Transverse colon (tissue), 4 donors: Measurements from ENCODE around the gene CKLF. TPM values are rescaled to one million over a fixed set of nuclear protein-coding genes. Genes with fewer than 3 reads are reported as not detected.

Source experiments
- DNase-seq: peaks from one replicate; pipeline ENCODE4 v3.0.0-alpha.2; 2019
- H3K27ac ChIP-seq, 4 donors: fragments of 200-600 bp; sonication (generic); 2 replicates each; pipeline ENCODE4 v1.5.1; 2016 to 2018; ENCODE audit warnings: inconsistent platforms in 4 of 4
- H3K27me3 ChIP-seq: fragments of 200-600 bp; sonication (generic); 2 replicates; pipeline ENCODE4 v1.5.1; 2017; ENCODE audit warnings: inconsistent platforms
- H3K36me3 ChIP-seq, 4 donors: fragments of 200-600 bp; sonication (generic); 2 replicates each; pipeline ENCODE4 v1.5.1; 2017 to 2019; ENCODE audit warnings: inconsistent platforms in 4 of 4
- H3K4me1 ChIP-seq, 4 donors: fragments of 200-600 bp; sonication (generic); 2 replicates each; pipeline ENCODE4 v1.5.1; 2017 to 2020; ENCODE audit warnings: inconsistent platforms in 4 of 4
- H3K4me3 ChIP-seq, 4 donors: fragments of 200-600 bp; sonication (generic); 1 replicate in 1 of 4; 2 replicates in 3 of 4; pipeline versions ENCODE4 v1.5.1 to v1.6.1; 2017 to 2019; ENCODE audit warnings: inconsistent platforms in 4 of 4
- H3K9me3 ChIP-seq, 2 donors: fragments of 200-600 bp; sonication (generic); 2 replicates each; pipeline ENCODE4 v1.5.1; 2017 to 2019; ENCODE audit warnings: inconsistent platforms in 2 of 2
- EP300 ChIP-seq: sonication (generic); formaldehyde crosslinking; IDR thresholded peaks from one replicate; pipeline ENCODE4 v1.6.1; 2017; ENCODE audit warnings: antibody characterized with exemption, low read depth
- POLR2A ChIP-seq: fragments of 450-650 bp; IDR thresholded peaks from one replicate; pipeline ENCODE4 v1.6.1; 2016; ENCODE audit warnings: antibody characterized with exemption, mild to moderate bottlenecking, moderate library complexity
- POLR2AphosphoS5 ChIP-seq, 3 donors: sonication (generic); formaldehyde crosslinking; IDR thresholded peaks; one replicate each; pipeline ENCODE4 v1.6.1; 2016; ENCODE audit warnings: antibody characterized with exemption in 3 of 3
- WGBS, 2 donors: methylation state at CpG; one replicate each; pipeline ENCODE4 v1.1.5; 2018; ENCODE audit warnings: low coverage in 1 of 2; 5-methylcytosine and 5-hydroxymethylcytosine counted together
- in situ Hi-C, 4 donors: fragments of 200-750 bp; cut with MboI; loops; one replicate each; pipeline versions ENCODE4 v1.15.0 to v1.15.1; 2017; ENCODE audit warnings: low sequenced_read_pairs in 3 of 4, low pct_ligation_motif_present in 1 of 4, low pct_unique_long_range_greater_than_20kb in 1 of 4
- intact Hi-C: fragments of 100-400 bp; cut with DNase I; formaldehyde crosslinking; loops from one replicate; pipeline ENCODE4 v1.15.1; 2023; ENCODE audit warnings: low total_unique reads
- total RNA-seq, 4 donors: library from RNA; depleted of rRNA; stranded (reverse); fragments of >200 nt; gene quantifications; one replicate each; pipeline ENCODE4 v1.1.0, GENCODE V29; 2016
- TF ChIP-seq, protein P1 (sequence below), 5 experiments: fragments of 200-600 bp in 3 of 5; fragments of 450-650 bp in 2 of 5; sonication (generic) in 3 of 5; IDR thresholded peaks; 1 replicate in 2 of 5; 2 replicates in 3 of 5; pipeline ENCODE4 v1.5.1; 2016 to 2017; ENCODE audit warnings: antibody characterized with exemption in 5 of 5, inconsistent platforms in 3 of 5, mild to moderate bottlenecking in 2 of 5, moderate library complexity in 1 of 5

CKLF gene, protein sequence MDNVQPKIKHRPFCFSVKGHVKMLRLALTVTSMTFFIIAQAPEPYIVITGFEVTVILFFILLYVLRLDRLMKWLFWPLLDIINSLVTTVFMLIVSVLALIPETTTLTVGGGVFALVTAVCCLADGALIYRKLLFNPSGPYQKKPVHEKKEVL
- 100 to 1,000 TPM in 1 of 4 donors, 10 to 100 TPM in 3; 25.3 to 108 (median 39.1) TPM for total RNA-seq

DNA sequence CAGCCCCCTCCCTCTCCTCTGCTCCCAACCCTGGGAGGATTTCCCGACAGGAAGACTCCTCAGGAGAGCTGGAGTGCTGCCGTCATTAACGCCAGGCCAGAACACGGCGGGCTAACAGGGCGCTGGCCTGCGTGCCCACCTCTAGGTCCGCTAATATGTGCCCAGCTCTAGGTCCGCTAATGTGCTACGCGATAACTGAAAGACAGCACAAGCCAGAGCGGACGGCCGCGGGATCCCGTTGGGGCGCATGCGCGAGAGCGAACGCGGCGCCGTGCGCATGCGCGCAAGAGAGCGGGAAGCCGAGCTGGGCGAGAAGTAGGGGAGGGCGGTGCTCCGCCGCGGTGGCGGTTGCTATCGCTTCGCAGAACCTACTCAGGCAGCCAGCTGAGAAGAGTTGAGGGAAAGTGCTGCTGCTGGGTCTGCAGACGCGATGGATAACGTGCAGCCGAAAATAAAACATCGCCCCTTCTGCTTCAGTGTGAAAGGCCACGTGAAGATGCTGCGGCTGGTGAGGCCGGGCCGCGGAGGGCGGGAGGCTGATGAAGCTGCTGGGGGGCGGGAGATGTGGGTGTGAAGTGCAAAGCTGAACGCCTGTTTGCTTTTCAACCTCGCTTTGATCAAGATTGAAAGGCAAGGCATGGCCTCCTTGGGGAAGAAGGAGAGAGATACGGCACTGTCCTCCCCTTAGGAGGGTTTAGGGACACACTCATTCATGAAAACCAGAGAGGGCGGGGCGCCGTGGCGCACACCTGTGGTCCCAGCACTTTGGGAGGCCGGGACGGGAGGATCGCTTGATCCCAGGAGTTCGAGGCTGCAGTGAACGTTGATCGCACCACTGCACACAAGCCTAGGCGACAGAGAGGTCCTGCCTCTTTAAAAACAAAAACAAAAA lies at the start of gene CKLF:
TSS of gene CKLF (plus strand) at position 291 of the 892 bp plus-strand sequence. CDS start at position 431, 140 bp downstream.
- TF ChIP-seq POLR2AphosphoS5 (IDR thresholded peaks at IDR 0.05) (peak; percentile 87 to 94 (median 93)), EP300 (no peak), POLR2A (peak; percentile 85)
- TF ChIP-seq, protein P1, sequence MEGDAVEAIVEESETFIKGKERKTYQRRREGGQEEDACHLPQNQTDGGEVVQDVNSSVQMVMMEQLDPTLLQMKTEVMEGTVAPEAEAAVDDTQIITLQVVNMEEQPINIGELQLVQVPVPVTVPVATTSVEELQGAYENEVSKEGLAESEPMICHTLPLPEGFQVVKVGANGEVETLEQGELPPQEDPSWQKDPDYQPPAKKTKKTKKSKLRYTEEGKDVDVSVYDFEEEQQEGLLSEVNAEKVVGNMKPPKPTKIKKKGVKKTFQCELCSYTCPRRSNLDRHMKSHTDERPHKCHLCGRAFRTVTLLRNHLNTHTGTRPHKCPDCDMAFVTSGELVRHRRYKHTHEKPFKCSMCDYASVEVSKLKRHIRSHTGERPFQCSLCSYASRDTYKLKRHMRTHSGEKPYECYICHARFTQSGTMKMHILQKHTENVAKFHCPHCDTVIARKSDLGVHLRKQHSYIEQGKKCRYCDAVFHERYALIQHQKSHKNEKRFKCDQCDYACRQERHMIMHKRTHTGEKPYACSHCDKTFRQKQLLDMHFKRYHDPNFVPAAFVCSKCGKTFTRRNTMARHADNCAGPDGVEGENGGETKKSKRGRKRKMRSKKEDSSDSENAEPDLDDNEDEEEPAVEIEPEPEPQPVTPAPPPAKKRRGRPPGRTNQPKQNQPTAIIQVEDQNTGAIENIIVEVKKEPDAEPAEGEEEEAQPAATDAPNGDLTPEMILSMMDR (IDR thresholded peaks at IDR 0.05), result no peak
- Histone ChIP-seq H3K9me3 (no peaks in the 10 kb centered on the region), H3K4me3 (peak within 1 kb of the TSS; percentile 36 to 67 (median 48)), H3K27ac (peak within 1 kb of the TSS; percentile 92 to 98 (median 94)), H3K27me3 (no peaks in the 10 kb centered on the region), H3K4me1 (peaks cover 5 to 58% (median 40%) of the 10 kb centered on the region in 4 donors), H3K36me3 (peaks cover 0 to 4% (median 0%) of the 10 kb centered on the region in 4 donors)
- peak; percentile 93 for DNase-seq
- in situ Hi-C loops (no loop called here), intact Hi-C loops (no loop called here)
- 3% methylated on average over 63 of the region's 63 CpGs; no CpG with 5 or more reads in 1 of the 2 donors for WGBS, 2 donors

DNA sequence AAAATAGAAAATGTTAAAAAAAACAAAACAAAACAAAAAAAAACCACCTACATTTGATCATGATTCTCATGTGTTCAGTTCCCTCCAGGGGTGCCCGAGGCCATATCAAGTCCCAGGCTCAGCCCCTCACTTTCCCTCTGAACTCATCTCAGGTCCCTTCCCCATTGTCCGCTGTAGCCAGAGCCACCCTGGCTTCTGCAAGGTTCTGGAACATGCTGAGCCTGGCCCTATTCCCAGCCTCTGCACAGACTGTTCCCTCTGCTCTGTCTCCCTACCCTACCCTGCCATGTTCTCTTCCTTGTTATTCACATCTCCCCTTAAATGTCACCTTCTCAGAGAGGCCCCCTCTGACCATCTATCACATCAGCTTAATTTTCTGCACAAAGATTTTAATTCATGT lies 49.3 kb upstream of the CKLF start:
- no peak overlapping the region for H3K27ac ChIP-seq
- TF ChIP-seq, protein P1 (IDR thresholded peaks at IDR 0.05), result no peak
- no peak for TF ChIP-seq EP300
- no peak for TF ChIP-seq POLR2A
- no peak for TF ChIP-seq POLR2AphosphoS5 (IDR thresholded peaks at IDR 0.05)
- WGBS, 2 donors, result 83 to 86% methylated on average over 2 of the region's 2 CpGs
- no peaks in the 10 kb centered on the region for H3K27me3 ChIP-seq
- no peaks in the 10 kb centered on the region for H3K9me3 ChIP-seq
- intact Hi-C loops (no loop called here), in situ Hi-C loops (no loop called here)
- H3K4me3 ChIP-seq, result no peak overlapping the region
- H3K36me3 ChIP-seq, result no peaks in the 10 kb centered on the region
- peaks cover 0 to 17% (median 5%) of the 10 kb centered on the region in 4 donors for H3K4me1 ChIP-seq
- no peak for DNase-seq

DNA sequence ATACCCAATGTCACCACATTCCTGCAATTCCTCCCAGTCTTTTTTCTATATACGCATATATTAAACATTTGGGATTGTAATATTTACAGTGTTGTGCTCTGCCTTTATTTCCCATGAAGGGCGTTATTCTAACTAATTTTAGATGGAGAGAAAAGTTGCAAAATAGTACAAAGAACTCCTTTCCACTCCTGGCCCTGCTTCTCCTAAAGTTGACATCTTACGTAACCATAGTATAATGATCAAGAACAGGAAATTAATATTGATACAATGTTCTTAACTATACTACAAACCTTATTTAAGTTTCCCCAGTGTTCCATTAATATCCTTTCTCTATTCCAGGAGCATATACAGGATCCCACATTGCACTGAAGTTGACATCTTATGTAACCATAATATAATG lies 48.8 kb upstream of the CKLF start:
- H3K4me3 ChIP-seq, result no peak overlapping the region
- DNase-seq, result no peak
- H3K36me3 ChIP-seq, result no peaks in the 10 kb centered on the region
- no peak for TF ChIP-seq POLR2AphosphoS5 (IDR thresholded peaks at IDR 0.05)
- no peak for TF ChIP-seq POLR2A
- TF ChIP-seq, protein P1 (IDR thresholded peaks at IDR 0.05), result no peak
- TF ChIP-seq EP300, result no peak
- no peaks in the 10 kb centered on the region for H3K9me3 ChIP-seq
- WGBS, 2 donors, result 79 to 88% methylated on average over 3 of the region's 3 CpGs
- in situ Hi-C loops (no loop called here), intact Hi-C loops (no loop called here)
- no peaks in the 10 kb centered on the region for H3K27me3 ChIP-seq
- H3K4me1 ChIP-seq, result peaks cover 0 to 22% (median 7%) of the 10 kb centered on the region in 4 donors
- no peak overlapping the region for H3K27ac ChIP-seq

DNA sequence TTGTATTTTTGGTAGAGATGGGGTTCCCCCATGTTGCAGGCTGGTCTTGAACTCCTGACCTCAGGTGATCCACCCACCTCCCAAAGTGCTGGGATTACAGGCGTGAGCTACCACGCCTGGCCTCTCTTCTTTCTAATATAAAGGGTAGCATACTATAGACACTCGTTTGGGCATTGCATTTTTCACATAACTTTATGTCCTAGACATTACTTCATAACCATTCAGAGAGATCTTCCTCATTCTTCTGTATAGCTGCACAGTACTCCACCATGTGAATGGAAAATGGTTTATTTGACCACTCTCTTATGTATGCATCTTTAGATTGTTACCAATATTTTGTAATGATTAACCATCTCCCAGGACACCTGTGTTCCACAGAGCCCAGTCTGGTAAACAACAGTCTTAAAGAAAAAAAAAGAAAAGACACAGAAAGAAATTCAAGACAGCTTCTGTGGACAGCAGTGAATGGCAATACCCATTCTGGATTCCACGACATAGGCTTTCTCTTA lies 44.6 kb upstream of the CKLF start:
- DNase-seq, result no peak
- in situ Hi-C loops (no loop called here), intact Hi-C loops (no loop called here)
- no peak overlapping the region for H3K4me3 ChIP-seq
- H3K4me1 ChIP-seq, result peaks cover 0 to 35% (median 17%) of the 10 kb centered on the region in 4 donors
- no peaks in the 10 kb centered on the region for H3K27me3 ChIP-seq
- peak overlapping the region in 1 of 4 donors; percentile 4 for H3K27ac ChIP-seq
- no peaks in the 10 kb centered on the region for H3K9me3 ChIP-seq
- TF ChIP-seq POLR2A (no peak), EP300 (no peak), POLR2AphosphoS5 (IDR thresholded peaks at IDR 0.05) (no peak)
- TF ChIP-seq, protein P1 (IDR thresholded peaks at IDR 0.05), result no peak
- 74 to 78% methylated on average over 2 to 4 of the region's 4 CpGs for WGBS, 2 donors
- H3K36me3 ChIP-seq, result no peaks in the 10 kb centered on the region
